Activated naive CD4-positive, alpha-beta T cell treated with anti-CD3 and anti-CD28 coated beads, Interleukin-2, amount 50 U/mL, for 24 hours (primary cell): ENCODE results near the gene GALNT2.

ENCODE experiments used
- H3K27ac Mint-ChIP-seq: one replicate; pipeline ENCODE4 v1.8.0; 2021; ENCODE audit warnings: mild to moderate bottlenecking, mixed read lengths
- H3K27me3 Mint-ChIP-seq: one replicate; pipeline ENCODE4 v1.8.0; 2021; ENCODE audit warnings: mixed read lengths
- H3K36me3 Mint-ChIP-seq: one replicate; pipeline ENCODE4 v1.8.0; 2021; ENCODE audit warnings: mixed read lengths
- H3K4me1 Mint-ChIP-seq: one replicate; pipeline ENCODE4 v1.8.0; 2021; ENCODE audit warnings: mixed read lengths
- H3K4me3 Mint-ChIP-seq: one replicate; pipeline ENCODE4 v1.8.0; 2021; ENCODE audit warnings: mild to moderate bottlenecking, mixed read lengths
- H3K9me3 Mint-ChIP-seq: one replicate; pipeline ENCODE4 v1.8.0; 2021; ENCODE audit warnings: mixed read lengths

The GALNT2 gene

GRCh38 chr1:230074762-230075161 is 7.7 kb downstream of the GALNT2 start:
- Mint-ChIP-seq H3K9me3 (no peaks in the 10 kb centered on the region), H3K4me1 (peaks cover 62% of the 10 kb centered on the region)

GRCh38 chr1:230076121-230076520 is 9.1 kb downstream of the GALNT2 start:
- Mint-ChIP-seq H3K4me3 (no peak overlapping the region), H3K27ac (peak overlapping the region; percentile 55), H3K36me3 (peaks cover 8% of the 10 kb centered on the region), H3K4me1 (peaks cover 55% of the 10 kb centered on the region), H3K9me3 (no peaks in the 10 kb centered on the region), H3K27me3 (no peaks in the 10 kb centered on the region)

More at GRCh38 chr1:230074762-230075161, 7.7 kb downstream of the GALNT2 start:
- H3K27me3 Mint-ChIP-seq: no peaks in the 10 kb centered on the region
- no peak overlapping the region for H3K27ac Mint-ChIP-seq
- H3K36me3 Mint-ChIP-seq: peaks cover 6% of the 10 kb centered on the region
- no peak overlapping the region for H3K4me3 Mint-ChIP-seq

DNA sequence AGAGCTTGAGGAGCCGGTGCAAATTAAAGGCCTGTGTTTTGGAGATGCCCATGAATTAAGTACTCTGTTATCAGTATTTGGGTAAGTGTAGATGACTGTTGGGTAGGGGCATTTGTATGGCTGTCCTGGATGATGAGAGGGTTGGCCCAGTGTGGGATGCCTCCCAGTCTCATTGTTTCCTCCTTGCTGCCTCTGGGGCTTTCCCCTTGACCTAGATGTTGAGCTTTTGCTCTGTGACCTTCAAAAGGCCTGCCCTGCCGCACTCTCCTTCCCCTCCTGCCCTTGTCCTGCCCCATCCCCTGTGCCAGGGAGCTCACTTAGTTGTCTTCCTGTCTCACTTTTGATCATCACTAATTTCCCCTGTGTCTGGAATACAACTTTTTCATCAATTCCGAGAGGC is 10.0 kb downstream of the GALNT2 start:
- Mint-ChIP-seq H3K27me3 (no peaks in the 10 kb centered on the region), H3K4me3 (no peak overlapping the region), H3K9me3 (no peaks in the 10 kb centered on the region), H3K36me3 (peaks cover 12% of the 10 kb centered on the region), H3K27ac (peak overlapping the region; percentile 88), H3K4me1 (peaks cover 55% of the 10 kb centered on the region)

- H3K36me3 Mint-ChIP-seq: peaks cover 13% of the 10 kb centered on the region
- H3K27ac Mint-ChIP-seq: peak overlapping the region; percentile 88
- no peak overlapping the region for H3K4me3 Mint-ChIP-seq
- peaks cover 54% of the 10 kb centered on the region for H3K4me1 Mint-ChIP-seq
- no peaks in the 10 kb centered on the region for H3K27me3 Mint-ChIP-seq
- H3K9me3 Mint-ChIP-seq: peaks cover 3% of the 10 kb centered on the region
Observed at GRCh38 chr1:230077436-230078213, 10.6 kb downstream of the GALNT2 start.

DNA sequence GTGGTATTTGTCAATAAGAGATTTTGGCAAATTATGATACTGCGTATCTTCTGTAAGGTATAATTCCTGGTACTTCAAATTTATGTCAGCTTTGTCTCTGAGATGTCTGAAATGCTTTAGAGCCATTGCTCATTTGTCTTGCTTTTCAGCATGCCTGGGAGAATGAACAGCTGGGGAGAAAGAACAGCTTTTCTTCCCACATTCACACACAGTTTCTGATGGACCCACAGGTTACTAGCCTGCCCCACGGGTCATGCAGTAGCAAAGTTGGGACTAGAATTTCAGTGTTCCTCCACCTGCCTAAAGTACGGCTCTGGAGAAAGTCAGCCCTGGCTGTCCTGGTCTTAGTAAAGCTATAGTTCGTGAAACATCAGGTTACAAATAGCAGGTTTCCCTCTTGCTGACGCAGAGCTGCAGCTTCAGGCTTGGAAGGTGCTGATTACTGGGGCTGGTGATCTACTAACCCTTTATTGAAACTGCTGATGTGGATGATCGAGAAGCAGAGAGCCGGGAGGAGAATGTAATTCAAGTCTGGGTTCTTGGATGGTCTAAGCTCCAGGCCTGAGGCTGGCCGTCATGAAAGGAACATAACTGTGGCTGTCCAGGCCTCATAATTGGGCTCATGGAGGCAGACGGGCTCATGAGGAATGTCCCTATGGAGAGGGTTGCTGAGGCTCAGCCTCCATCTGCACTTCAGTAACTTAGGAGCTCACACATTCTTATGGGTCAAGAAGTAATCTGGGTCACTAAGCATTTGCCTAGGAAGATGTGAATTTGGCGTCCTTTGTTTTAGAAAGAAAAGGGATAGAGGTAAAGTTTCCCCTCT is 12.4 kb downstream of the GALNT2 start:
- Mint-ChIP-seq H3K27ac (peak overlapping the region; percentile 8), H3K4me3 (no peak overlapping the region), H3K4me1 (peaks cover 59% of the 10 kb centered on the region), H3K9me3 (peaks cover 6% of the 10 kb centered on the region), H3K27me3 (no peaks in the 10 kb centered on the region), H3K36me3 (peaks cover 13% of the 10 kb centered on the region)

GRCh38 chr1:230080822-230081221 is 13.8 kb downstream of the GALNT2 start:
- Mint-ChIP-seq H3K9me3 (peaks cover 6% of the 10 kb centered on the region), H3K27ac (no peak overlapping the region), H3K27me3 (no peaks in the 10 kb centered on the region), H3K4me3 (no peak overlapping the region), H3K36me3 (peaks cover 13% of the 10 kb centered on the region), H3K4me1 (peaks cover 66% of the 10 kb centered on the region)

GRCh38 chr1:230081751-230082150 is 14.7 kb downstream of the GALNT2 start:
- no peak overlapping the region for H3K4me3 Mint-ChIP-seq
- no peaks in the 10 kb centered on the region for H3K27me3 Mint-ChIP-seq
- peaks cover 65% of the 10 kb centered on the region for H3K4me1 Mint-ChIP-seq
- peaks cover 6% of the 10 kb centered on the region for H3K9me3 Mint-ChIP-seq
- H3K36me3 Mint-ChIP-seq: peaks cover 9% of the 10 kb centered on the region
- peak overlapping the region; percentile 49 for H3K27ac Mint-ChIP-seq

GRCh38 chr1:230082211-230082610 is 15.2 kb downstream of the GALNT2 start:
- Mint-ChIP-seq H3K27me3 (no peaks in the 10 kb centered on the region), H3K4me1 (peaks cover 65% of the 10 kb centered on the region)

GRCh38 chr1:230083053-230083452 is 16.0 kb downstream of the GALNT2 start:
- Mint-ChIP-seq H3K27ac (peak overlapping the region; percentile 94), H3K4me1 (peaks cover 67% of the 10 kb centered on the region), H3K4me3 (no peak overlapping the region)

More at GRCh38 chr1:230082211-230082610, 15.2 kb downstream of the GALNT2 start:
- H3K27ac Mint-ChIP-seq: peak overlapping the region; percentile 94
- peaks cover 6% of the 10 kb centered on the region for H3K9me3 Mint-ChIP-seq
- H3K4me3 Mint-ChIP-seq: no peak overlapping the region
- H3K36me3 Mint-ChIP-seq: peaks cover 9% of the 10 kb centered on the region

GRCh38 chr1:230083746-230084407 is 16.8 kb downstream of the GALNT2 start:
- peaks cover 7% of the 10 kb centered on the region for H3K36me3 Mint-ChIP-seq
- H3K4me3 Mint-ChIP-seq: peak overlapping the region; percentile 60

More at GRCh38 chr1:230083053-230083452, 16.0 kb downstream of the GALNT2 start:
- Mint-ChIP-seq H3K27me3 (no peaks in the 10 kb centered on the region), H3K9me3 (peaks cover 6% of the 10 kb centered on the region), H3K36me3 (peaks cover 7% of the 10 kb centered on the region)

DNA sequence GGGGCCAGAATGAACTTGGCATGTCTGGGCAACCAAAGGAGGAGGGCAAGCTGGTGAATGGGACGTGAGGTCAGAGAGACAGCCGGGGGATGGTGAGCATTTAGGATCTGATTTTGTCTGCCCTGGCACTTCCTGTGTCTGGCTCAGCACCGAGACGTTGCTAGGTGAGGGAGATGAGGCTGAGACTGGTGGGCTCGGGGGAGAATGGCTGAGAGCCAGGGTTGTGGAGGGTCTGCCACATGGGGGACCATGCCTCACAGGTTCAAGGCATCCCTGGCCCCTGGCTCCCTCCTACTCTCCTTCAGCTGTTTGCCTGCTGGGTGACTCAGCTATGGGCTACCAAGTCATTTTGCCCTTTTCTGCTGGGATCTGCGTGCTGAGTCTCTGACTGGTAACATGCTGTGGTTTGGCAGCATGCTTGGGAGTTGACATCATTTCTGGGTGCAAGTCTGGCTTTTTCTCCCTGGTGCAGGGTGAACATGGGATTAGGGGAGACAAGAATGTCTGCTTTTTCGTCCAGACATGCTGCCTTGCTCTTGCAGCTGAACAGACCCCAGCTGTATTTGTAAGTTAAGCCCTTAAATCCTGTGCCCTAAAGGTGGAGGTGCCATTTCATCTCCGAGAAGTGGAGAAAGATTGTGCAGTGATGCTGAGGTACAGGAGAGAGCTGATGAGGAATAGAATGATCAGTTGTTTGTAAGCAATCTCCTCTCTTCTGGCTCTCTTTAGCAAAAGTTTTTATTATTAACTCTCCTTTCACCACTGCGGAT is 17.6 kb downstream of the GALNT2 start:
- Mint-ChIP-seq H3K27me3 (no peaks in the 10 kb centered on the region), H3K27ac (peak overlapping the region; percentile 91), H3K9me3 (peaks cover 6% of the 10 kb centered on the region), H3K4me1 (peaks cover 80% of the 10 kb centered on the region), H3K4me3 (peak overlapping the region; percentile 60), H3K36me3 (peaks cover 10% of the 10 kb centered on the region)

More at GRCh38 chr1:230083746-230084407, 16.8 kb downstream of the GALNT2 start:
- Mint-ChIP-seq H3K27me3 (no peaks in the 10 kb centered on the region), H3K27ac (peak overlapping the region; percentile 91), H3K9me3 (peaks cover 6% of the 10 kb centered on the region), H3K4me1 (peaks cover 73% of the 10 kb centered on the region)

DNA sequence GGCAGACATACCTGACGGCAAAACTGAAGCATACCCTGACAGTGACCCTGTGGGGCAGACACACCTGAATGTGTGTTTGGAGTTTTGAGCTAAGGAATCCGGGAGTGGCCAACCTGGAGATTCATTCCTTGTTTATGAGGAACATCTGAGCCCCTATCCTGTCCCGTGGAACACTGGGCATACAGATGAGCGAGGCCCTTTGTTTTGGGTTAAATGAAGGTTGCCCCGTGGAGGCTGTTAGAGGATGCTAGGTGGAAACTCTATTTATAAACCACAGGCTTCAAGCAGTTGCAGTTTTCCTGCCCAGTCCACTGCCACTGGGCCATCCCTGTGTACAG is 18.1 kb downstream of the GALNT2 start:
- Mint-ChIP-seq H3K27ac (peak overlapping the region; percentile 91), H3K36me3 (peaks cover 11% of the 10 kb centered on the region), H3K27me3 (no peaks in the 10 kb centered on the region), H3K9me3 (peaks cover 6% of the 10 kb centered on the region), H3K4me3 (no peak overlapping the region), H3K4me1 (peaks cover 80% of the 10 kb centered on the region)

GRCh38 chr1:230086151-230086550 is 19.1 kb downstream of the GALNT2 start:
- Mint-ChIP-seq H3K27me3 (no peaks in the 10 kb centered on the region), H3K4me3 (no peak overlapping the region), H3K9me3 (peaks cover 6% of the 10 kb centered on the region), H3K4me1 (peaks cover 85% of the 10 kb centered on the region), H3K27ac (peak overlapping the region; percentile 17), H3K36me3 (peaks cover 16% of the 10 kb centered on the region)

DNA sequence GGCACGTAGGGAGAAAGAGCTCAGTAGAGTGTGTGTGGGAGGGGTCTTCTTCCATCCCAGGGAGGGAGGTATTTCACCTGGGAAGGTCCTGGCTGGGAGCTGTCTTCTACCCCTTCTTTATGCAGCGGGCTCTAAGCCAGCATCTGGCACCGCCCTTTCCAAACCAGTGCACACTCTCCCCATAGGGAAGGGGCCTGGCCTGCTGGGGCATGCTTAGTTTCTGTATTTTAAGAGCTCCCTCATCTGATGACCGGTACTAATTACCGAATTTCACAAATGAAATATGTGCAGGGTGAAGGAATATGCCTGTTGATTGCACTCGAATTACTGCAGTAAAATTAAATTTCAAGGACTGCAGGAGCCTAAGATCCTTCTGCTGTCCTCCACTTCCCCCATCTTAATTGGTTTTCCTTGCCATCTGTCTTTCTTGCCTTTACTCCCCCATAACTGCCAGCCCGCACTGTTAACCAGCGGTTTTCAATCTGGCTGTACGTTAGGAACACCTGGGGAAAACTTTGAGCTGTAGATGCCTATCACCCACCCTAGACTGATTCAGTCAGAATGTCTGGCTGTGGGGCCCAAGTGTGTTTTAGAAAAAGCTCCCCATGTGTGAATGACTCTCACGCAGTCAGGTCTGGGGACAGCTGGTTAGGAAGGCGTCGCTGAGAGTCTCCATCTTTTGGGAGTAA is 20.1 kb downstream of the GALNT2 start:
- Mint-ChIP-seq H3K4me1 (peaks cover 82% of the 10 kb centered on the region), H3K36me3 (peaks cover 10% of the 10 kb centered on the region), H3K9me3 (peaks cover 6% of the 10 kb centered on the region), H3K4me3 (no peak overlapping the region), H3K27ac (peak overlapping the region; percentile 27), H3K27me3 (no peaks in the 10 kb centered on the region)
